ENCODE measurements around the gene LCN6.

GRCh38 chr9:136769710-136770191 lies 21.4 kb upstream of the LCN6 start:
- TF ChIP-seq KLF1 (tag; IDR thresholded peaks at IDR 0.05), result no peak
- TF ChIP-seq CBX3 (IDR thresholded peaks at IDR 0.05; ENCODE audit: borderline replicate concordance in 1 of 2, low read length in 2 of 2), result no peak
- no peak for TF ChIP-seq HDAC6 (IDR thresholded peaks at IDR 0.05; ENCODE audit: low read depth, low read length)
- TF ChIP-seq DEAF1 (CRISPR knock-in tag; IDR thresholded peaks at IDR 0.05), result no peak

Data from K562 (cell line).